GM23338 (cell line): ENCODE data around the gene IER5L. TPM values are rescaled to one million over a fixed set of nuclear protein-coding genes. Genes with fewer than 3 reads are reported as not detected.

Source experiments
- ATAC-seq: fragments of 200-7000 bp; cut with Tn5 transposase; 3 replicates; pipeline ENCODE4 v1.9.1; 2020
- DNase-seq: peaks from one replicate; pipeline ENCODE4 v3.0.0-alpha.2; 2015; ENCODE audit warnings: low spot score
- H2AFZ ChIP-seq: fragments of 200-600 bp; sonication (generic); 2 replicates; pipeline ENCODE4 v1.8.0; 2016; ENCODE audit warnings: antibody characterized with exemption, mild to moderate bottlenecking, moderate library complexity
- H3F3A ChIP-seq: fragments of 200-600 bp; sonication (generic); replicated peaks from 2 replicates; pipeline ENCODE4 v1.8.0; 2017; ENCODE audit warnings: antibody characterized with exemption, mixed run types, low read depth
- H3K27ac ChIP-seq: fragments of 200-600 bp; sonication (generic); 2 replicates; pipeline ENCODE4 v1.6.1; 2016; ENCODE audit warnings: low read depth
- H3K27me3 ChIP-seq: fragments of 200-600 bp; sonication (generic); 2 replicates; pipeline ENCODE4 v1.8.0; 2016; ENCODE audit warnings: mild to moderate bottlenecking, mixed run types, moderate library complexity; ENCODE audit not compliant: insufficient read depth
- H3K36me3 ChIP-seq: fragments of 200-600 bp; sonication (generic); 2 replicates; pipeline ENCODE4 v1.8.0; 2016; ENCODE audit warnings: mild to moderate bottlenecking; ENCODE audit not compliant: insufficient read depth
- H3K4me1 ChIP-seq: fragments of 200-600 bp; sonication (generic); 2 replicates; pipeline ENCODE4 v1.8.0; 2016; ENCODE audit warnings: mild to moderate bottlenecking, moderate library complexity; ENCODE audit not compliant: insufficient read depth
- H3K4me2 ChIP-seq: fragments of 200-600 bp; sonication (generic); 2 replicates; pipeline ENCODE4 v1.7.1; 2017; ENCODE audit warnings: mixed run types
- H3K4me3 ChIP-seq: fragments of 200-600 bp; sonication (generic); 2 replicates; pipeline ENCODE4 v1.6.1; 2016; ENCODE audit warnings: mixed run types
- H3K79me2 ChIP-seq: fragments of 200-600 bp; sonication (generic); replicated peaks from 2 replicates; pipeline ENCODE4 v1.8.0; 2017; ENCODE audit warnings: mild to moderate bottlenecking; ENCODE audit not compliant: insufficient read depth
- H3K9me2 ChIP-seq: fragments of 200-600 bp; sonication (generic); 2 replicates; pipeline ENCODE4 v1.8.0; 2017; ENCODE audit not compliant: insufficient read depth
- H4K20me1 ChIP-seq: fragments of 200-600 bp; sonication (generic); replicated peaks from 2 replicates; pipeline ENCODE4 v1.8.0; 2017; ENCODE audit warnings: mild to moderate bottlenecking; ENCODE audit not compliant: insufficient read depth
- H3K27ac Mint-ChIP-seq: 2 replicates; pipeline ENCODE4 v1.8.0; 2020; ENCODE audit warnings: inconsistent platforms, mild to moderate bottlenecking, moderate library complexity, mixed read lengths
- H3K27me3 Mint-ChIP-seq: 3 replicates; pipeline ENCODE4 v1.8.0; 2022; ENCODE audit warnings: low read depth, mild to moderate bottlenecking, moderate library complexity, mixed read lengths, inconsistent platforms; ENCODE audit not compliant: insufficient read depth, poor library complexity
- H3K36me3 Mint-ChIP-seq: 3 replicates; pipeline ENCODE4 v1.8.0; 2021; ENCODE audit warnings: low read depth, mild to moderate bottlenecking, inconsistent platforms, moderate library complexity, mixed read lengths
- H3K4me1 Mint-ChIP-seq: 3 replicates; pipeline ENCODE4 v1.8.0; 2020; ENCODE audit warnings: mild to moderate bottlenecking, inconsistent platforms, mixed read lengths
- H3K4me3 Mint-ChIP-seq: 3 replicates; pipeline ENCODE4 v1.8.0; 2021; ENCODE audit warnings: moderate library complexity, mild to moderate bottlenecking, inconsistent platforms, mixed read lengths
- H3K9me3 Mint-ChIP-seq: 3 replicates; pipeline ENCODE4 v1.8.0; 2020; ENCODE audit warnings: moderate library complexity, mild to moderate bottlenecking, inconsistent platforms, mixed read lengths
- CREB1 ChIP-seq: fragments of 250-450 bp; sonication (Bioruptor Pico); IDR thresholded peaks from 2 replicates; pipeline ENCODE4 v1.5.0; 2020; ENCODE audit warnings: low read depth, mild to moderate bottlenecking, moderate library complexity
- CTCF ChIP-seq, 2 experiments: fragments of 200-600 bp in 1 of 2; sonication (generic) in 1 of 2; conservative IDR thresholded peaks; 2 replicates each; pipeline versions ENCODE4 v1.5.1 to v1.6.1; 2016 to 2017; ENCODE audit warnings: antibody characterized with exemption in 2 of 2, low read depth in 2 of 2, mild to moderate bottlenecking in 2 of 2, moderate library complexity in 1 of 2
- ETS1 ChIP-seq: IDR thresholded peaks from 2 replicates; pipeline ENCODE4 v1.6.1; 2016; ENCODE audit warnings: antibody characterized with exemption
- EZH2 ChIP-seq: fragments of 200-600 bp; sonication (generic); IDR thresholded peaks from one replicate; pipeline ENCODE4 v1.8.0; 2017; ENCODE audit warnings: antibody characterized with exemption, mild to moderate bottlenecking, low read depth; ENCODE audit not compliant: unreplicated experiment
- EZH2phosphoT487 ChIP-seq: fragments of 200-600 bp; sonication (generic); IDR thresholded peaks from one replicate; pipeline ENCODE4 v1.8.1; 2018; ENCODE audit warnings: antibody characterized with exemption; ENCODE audit not compliant: unreplicated experiment
- JUNB ChIP-seq: IDR thresholded peaks from one replicate; pipeline ENCODE4 v1.6.1; 2016; ENCODE audit warnings: antibody characterized with exemption; ENCODE audit not compliant: unreplicated experiment
- NANOG ChIP-seq: IDR thresholded peaks from 2 replicates; pipeline ENCODE4 v1.6.1; 2016; ENCODE audit warnings: antibody characterized with exemption, borderline replicate concordance
- POLR2AphosphoS5 ChIP-seq: IDR thresholded peaks from 2 replicates; pipeline ENCODE4 v1.6.1; 2016; ENCODE audit warnings: antibody characterized with exemption, low read depth
- REST ChIP-seq: IDR thresholded peaks from one replicate; pipeline ENCODE4 v1.6.1; 2018; ENCODE audit warnings: antibody characterized with exemption; ENCODE audit not compliant: unreplicated experiment
- STAT1 ChIP-seq: IDR thresholded peaks from one replicate; pipeline ENCODE4 v1.6.1; 2016; ENCODE audit warnings: antibody characterized with exemption; ENCODE audit not compliant: unreplicated experiment
- ZNF114 ChIP-seq: fragments of 250-450 bp; sonication (Bioruptor Pico); IDR thresholded peaks from 2 replicates; pipeline ENCODE4 v1.5.0; 2020; ENCODE audit warnings: mild to moderate bottlenecking, moderate library complexity
- ZNF331 ChIP-seq: fragments of 250-450 bp; sonication (Bioruptor Pico); IDR thresholded peaks from 2 replicates; pipeline ENCODE4 v1.5.0; 2020; ENCODE audit warnings: low read depth, mild to moderate bottlenecking, moderate library complexity
- ZNF462 ChIP-seq: fragments of 250-450 bp; sonication (Bioruptor Pico); IDR thresholded peaks from 2 replicates; pipeline ENCODE4 v1.5.0; 2020; ENCODE audit warnings: mild to moderate bottlenecking, moderate library complexity
- polyA plus RNA-seq: library from polyadenylated mRNA; unstranded; fragments of >200 nt; fragmentation: Nextera tagmentation; extraction: Ambion mirVana; gene quantifications from 2 replicates; pipeline ENCODE4 v1.2.1, GENCODE V29; 2016
- total RNA-seq: library from RNA; depleted of rRNA; stranded (reverse); fragments of >200 nt; shearing (Covaris generic); gene quantifications from 2 replicates; pipeline ENCODE4 v1.2.3, GENCODE V29; 2014

Gene IER5L
- total and polyA plus RNA-seq, 2 experiments from 2014 or later = 0.19 to 0.90 TPM

GRCh38 chr9:129220771-129221170 lies 42.7 kb upstream of the IER5L start:
- Histone ChIP-seq H4K20me1 (peaks cover 6% of the 10 kb centered on the region; the same call in 1 of the 2 replicates), H3K27ac (no peak overlapping the region), H3K9me2 (no peaks in the 10 kb centered on the region), H3K27me3 (no peaks in the 10 kb centered on the region), H3K36me3 (no peaks in the 10 kb centered on the region), H2AFZ (no peak overlapping the region), H3K4me1 (peaks cover 21% of the 10 kb centered on the region), H3K4me3 (no peak overlapping the region), H3F3A (no peaks in the 10 kb centered on the region), H3K79me2 (no peaks in the 10 kb centered on the region), H3K4me2 (no peak overlapping the region)
- H3K27ac Mint-ChIP-seq = no peak overlapping the region
- peaks cover 27% of the 10 kb centered on the region for H3K27me3 Mint-ChIP-seq
- DNase-seq (no peak), ATAC-seq (no peak)
- H3K4me3 Mint-ChIP-seq = no peak overlapping the region
- peaks cover 39% of the 10 kb centered on the region for H3K4me1 Mint-ChIP-seq
- no peaks in the 10 kb centered on the region for H3K9me3 Mint-ChIP-seq
- peaks cover 3% of the 10 kb centered on the region; the same call in 1 of the 3 replicates for H3K36me3 Mint-ChIP-seq
- no peak for TF ChIP-seq EZH2
- TF ChIP-seq CREB1 (CRISPR knock-in tag) = no peak
- no peak for TF ChIP-seq REST
- no peak for TF ChIP-seq CTCF (conservative IDR thresholded peaks at IDR 0.05; ENCODE audit: low read depth in 2 of 2)
- TF ChIP-seq ZNF462 (CRISPR knock-in tag) = no peak
- TF ChIP-seq EZH2phosphoT487 = no peak
- no peak for TF ChIP-seq ZNF331
- TF ChIP-seq JUNB = no peak
- TF ChIP-seq ETS1 = no peak
- TF ChIP-seq ZNF114 (CRISPR knock-in tag) = no peak
- no peak for TF ChIP-seq POLR2AphosphoS5
- no peak for TF ChIP-seq STAT1
- TF ChIP-seq NANOG = no peak
